ENCODE measurements around the gene IQGAP2. TPM values are rescaled to one million over a fixed set of nuclear protein-coding genes. Genes with fewer than 3 reads are reported as not detected.

IQGAP2 gene
- total and polyA plus RNA-seq, 9 of the 15 experiments (the other 6 are each of a cell fraction or from before 2014, with no cell fraction given), result 8.7 to 23.2 (median 17.4) TPM

- TF ChIP-seq AFF1 (IDR thresholded peaks at IDR 0.05; ENCODE audit: low read depth in 1 of 2, partially characterized antibody in 2 of 2) (no peak), IRF9 (tag; IDR thresholded peaks at IDR 0.05) (no peak), DIDO1 (tag; IDR thresholded peaks at IDR 0.05; ENCODE audit: low read depth) (no peak), SPI1 (IDR thresholded peaks at IDR 0.05; ENCODE audit: borderline replicate concordance, low read depth, low read length) (no peak), HDAC2 (IDR thresholded peaks at IDR 0.05) (no peak), ZNF174 (CRISPR knock-in tag; IDR thresholded peaks at IDR 0.05) (no peak)
These were observed 3.8 kb upstream of the IQGAP2 start (continued) for GRCh38 chr5:76399268-76399667.
